Stomach smooth muscle (tissue), 2 donors: Measurements from ENCODE around the gene PYGM.

Source experiments
- H3K27ac ChIP-seq: one replicate; pipeline ENCODE4 v1.7.0; 2013; ENCODE audit warnings: mild to moderate bottlenecking, low read length, inconsistent platforms
- H3K27me3 ChIP-seq, 2 donors: one replicate each; pipeline ENCODE4 v1.7.0; 2013; ENCODE audit warnings: low read length in 2 of 2; ENCODE audit not compliant: insufficient read depth in 2 of 2, control insufficient read depth in 1 of 2
- H3K36me3 ChIP-seq, 2 donors: one replicate each; pipeline ENCODE4 v1.7.0; 2013; ENCODE audit warnings: low read length in 2 of 2; ENCODE audit not compliant: control insufficient read depth in 2 of 2, insufficient read depth in 2 of 2
- H3K4me1 ChIP-seq: one replicate; pipeline ENCODE4 v1.7.0; 2013; ENCODE audit warnings: low read length; ENCODE audit not compliant: control insufficient read depth, insufficient read depth
- H3K4me3 ChIP-seq, 2 donors: one replicate each; pipeline ENCODE4 v1.7.0; 2013; ENCODE audit warnings: low read length in 2 of 2
- H3K9ac ChIP-seq, 2 donors: one replicate each; pipeline ENCODE4 v1.7.0; 2013; ENCODE audit warnings: low read length in 2 of 2, mild to moderate bottlenecking in 1 of 2
- H3K9me3 ChIP-seq, 2 donors: one replicate each; pipeline ENCODE4 v1.7.0; 2013; ENCODE audit warnings: low read length in 2 of 2; ENCODE audit not compliant: control insufficient read depth in 2 of 2
- donor health status: healthy.
- donor health status: Pancreatic carcinoma.

PYGM gene

DNA sequence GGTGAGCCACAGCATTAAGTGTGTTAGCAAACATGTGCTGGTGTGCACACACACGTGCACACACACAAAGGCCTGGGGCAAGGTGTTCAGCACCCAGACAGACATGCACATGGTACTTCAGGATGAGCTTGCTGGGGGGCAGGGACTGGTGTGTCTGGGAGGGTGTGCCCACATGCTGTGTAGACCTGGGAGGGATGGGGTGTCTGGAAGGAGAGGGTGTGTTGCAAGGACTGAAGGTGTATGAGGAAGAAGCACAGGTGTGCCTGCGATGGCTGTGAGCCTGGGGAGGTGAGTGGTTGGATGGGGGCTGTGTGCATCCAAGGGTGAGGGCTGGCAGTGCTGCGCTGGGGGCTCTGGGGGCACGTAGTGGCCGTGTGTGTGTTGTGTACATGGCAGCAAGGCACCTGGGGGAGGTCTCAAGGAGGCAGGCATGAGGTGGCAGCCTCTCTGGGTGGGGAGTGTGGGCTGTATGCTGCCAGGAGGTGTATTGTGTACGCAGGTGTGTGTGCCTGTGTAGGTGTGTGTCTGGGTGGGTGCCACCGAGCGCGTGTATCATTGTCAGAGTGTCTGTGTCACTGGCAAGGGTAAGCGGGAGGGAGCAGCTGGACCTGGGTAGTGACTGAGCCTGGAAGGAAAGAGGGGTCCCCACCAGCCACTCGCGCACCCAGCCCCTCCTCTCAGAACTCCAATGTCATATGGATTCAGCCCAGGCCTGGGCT, 39.0 kb downstream of the PYGM start:
- H3K9me3 ChIP-seq: no peaks in the 10 kb centered on the region
- H3K4me3 ChIP-seq: no peak overlapping the region
- H3K27me3 ChIP-seq: peaks cover 38 to 40% of the 10 kb centered on the region in 2 donors

DNA sequence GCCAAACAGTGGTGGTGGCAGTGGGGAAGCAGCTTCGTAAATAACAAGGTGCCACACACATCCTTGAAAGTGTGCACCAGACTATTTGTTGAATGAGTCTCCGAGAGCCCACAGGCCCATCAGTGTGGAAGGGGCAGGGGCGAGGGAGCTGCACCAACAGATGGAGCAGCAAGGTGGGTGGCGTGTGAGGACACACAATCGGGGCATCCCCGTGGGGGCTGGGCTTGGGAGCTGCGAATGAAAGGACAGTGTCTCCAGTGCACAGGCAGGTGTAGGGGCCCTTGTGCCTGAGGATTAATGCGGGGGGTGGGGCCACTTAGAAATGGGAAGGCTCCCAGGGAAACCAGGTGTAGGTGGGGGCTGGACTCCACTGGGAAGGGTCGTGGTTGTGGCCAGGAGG, 39.6 kb downstream of the PYGM start:
- H3K27me3 ChIP-seq: peaks cover 45 to 47% of the 10 kb centered on the region in 2 donors
- H3K9ac ChIP-seq: no peak overlapping the region
- no peak overlapping the region for H3K4me3 ChIP-seq

More for the DNA sequence above, 39.0 kb downstream of the PYGM start:
- Histone ChIP-seq H3K36me3 (no peaks in the 10 kb centered on the region), H3K4me1 (peaks cover 5% of the 10 kb centered on the region), H3K9ac (no peak overlapping the region), H3K27ac (no peak overlapping the region)

DNA sequence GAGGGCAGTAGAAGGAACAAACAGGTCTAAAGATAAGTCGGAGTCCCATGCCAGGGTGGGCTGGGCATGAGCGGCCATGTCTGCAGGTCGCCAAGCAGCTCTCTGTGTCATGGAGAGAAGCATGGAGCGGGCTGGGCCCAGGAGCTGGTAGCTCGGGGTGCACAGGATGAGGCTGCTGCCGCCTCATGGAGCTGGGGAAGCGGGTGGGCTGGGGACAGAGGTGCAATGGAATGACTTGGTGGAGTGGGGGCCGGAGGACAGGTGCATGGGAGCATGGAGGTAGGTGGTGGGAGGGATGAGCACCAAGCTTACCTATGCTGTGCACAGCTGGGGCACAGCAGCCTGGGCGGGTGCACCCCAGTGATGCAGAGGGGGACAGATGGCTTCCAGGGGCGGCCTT, 40.4 kb downstream of the PYGM start:
- Histone ChIP-seq H3K27ac (no peak overlapping the region), H3K36me3 (no peaks in the 10 kb centered on the region), H3K4me1 (peaks cover 5% of the 10 kb centered on the region), H3K9ac (no peak overlapping the region), H3K4me3 (no peak overlapping the region), H3K9me3 (no peaks in the 10 kb centered on the region), H3K27me3 (peaks cover 52 to 54% of the 10 kb centered on the region in 2 donors)

More for the DNA sequence above, 39.6 kb downstream of the PYGM start:
- H3K9me3 ChIP-seq: no peaks in the 10 kb centered on the region
- no peak overlapping the region for H3K27ac ChIP-seq
- no peaks in the 10 kb centered on the region for H3K36me3 ChIP-seq
- H3K4me1 ChIP-seq: peaks cover 5% of the 10 kb centered on the region

DNA sequence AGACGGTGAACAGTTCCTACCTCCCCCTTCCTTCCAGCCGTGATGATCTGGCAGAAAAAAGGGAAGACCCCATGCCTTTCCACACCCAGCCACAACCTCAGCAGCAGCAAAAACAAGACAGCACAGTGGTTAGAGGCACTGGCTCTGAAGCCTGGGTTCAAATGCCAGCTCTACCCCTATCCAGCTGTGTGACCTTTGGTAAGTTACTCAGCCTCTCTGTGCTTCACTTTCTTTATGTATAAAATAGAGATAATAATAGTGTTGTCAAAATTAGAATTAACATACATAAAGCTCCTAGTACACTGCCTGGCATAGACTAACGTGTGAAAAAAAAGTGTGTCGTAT, 41.0 kb downstream of the PYGM start:
- H3K9me3 ChIP-seq: no peaks in the 10 kb centered on the region
- H3K27me3 ChIP-seq: peaks cover 58 to 61% of the 10 kb centered on the region in 2 donors
- H3K4me3 ChIP-seq: no peak overlapping the region
- no peak overlapping the region for H3K27ac ChIP-seq
- H3K4me1 ChIP-seq: peaks cover 8% of the 10 kb centered on the region
- no peak overlapping the region for H3K9ac ChIP-seq
- no peaks in the 10 kb centered on the region for H3K36me3 ChIP-seq

DNA sequence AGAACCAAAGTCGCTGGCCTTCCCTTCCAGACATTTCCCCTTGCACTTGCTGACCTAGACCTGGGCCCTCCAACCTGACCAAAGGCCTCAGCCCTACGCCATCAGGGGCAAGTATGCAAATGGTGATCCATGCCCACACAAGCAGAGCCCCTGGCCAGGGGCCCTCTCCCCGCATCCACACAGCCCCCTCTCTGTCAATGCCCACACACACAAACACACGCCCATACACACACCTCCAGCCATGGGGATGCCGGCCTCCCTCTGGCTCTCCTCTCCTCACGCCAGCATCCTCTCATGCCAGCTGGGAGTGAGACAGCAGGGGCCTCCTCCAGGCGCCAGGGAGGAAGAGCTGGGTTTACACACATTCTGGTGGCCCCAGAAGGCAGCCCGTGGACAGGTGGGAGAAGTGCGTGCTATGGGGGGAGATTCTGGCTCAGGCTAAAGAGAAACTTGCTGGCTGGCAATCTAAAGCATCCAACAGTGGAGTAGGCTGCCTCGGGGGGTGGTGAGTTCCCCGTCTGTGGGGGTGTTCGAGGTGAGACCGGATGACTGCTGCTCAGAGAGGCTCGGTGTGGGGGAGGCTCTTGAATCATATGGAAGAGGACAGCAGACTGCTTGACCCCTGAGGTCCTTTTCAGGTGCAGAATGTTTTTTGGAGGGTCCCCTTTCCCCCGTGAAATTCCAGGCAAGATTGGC, 41.5 kb downstream of the PYGM start:
- Histone ChIP-seq H3K9me3 (no peaks in the 10 kb centered on the region), H3K27me3 (peaks cover 58 to 66% of the 10 kb centered on the region in 2 donors), H3K4me1 (peaks cover 5% of the 10 kb centered on the region), H3K36me3 (no peaks in the 10 kb centered on the region), H3K27ac (no peak overlapping the region), H3K9ac (no peak overlapping the region), H3K4me3 (no peak overlapping the region)

- H3K9ac ChIP-seq: no peak overlapping the region
- H3K4me3 ChIP-seq: no peak overlapping the region
- no peaks in the 10 kb centered on the region for H3K9me3 ChIP-seq
- H3K4me1 ChIP-seq: peaks cover 4% of the 10 kb centered on the region
- H3K27me3 ChIP-seq: peaks cover 59 to 73% of the 10 kb centered on the region in 2 donors
- H3K27ac ChIP-seq: no peak overlapping the region
- no peaks in the 10 kb centered on the region for H3K36me3 ChIP-seq
Measured at GRCh38 chr11:64717268-64717578, 42.6 kb downstream of the PYGM start.

DNA sequence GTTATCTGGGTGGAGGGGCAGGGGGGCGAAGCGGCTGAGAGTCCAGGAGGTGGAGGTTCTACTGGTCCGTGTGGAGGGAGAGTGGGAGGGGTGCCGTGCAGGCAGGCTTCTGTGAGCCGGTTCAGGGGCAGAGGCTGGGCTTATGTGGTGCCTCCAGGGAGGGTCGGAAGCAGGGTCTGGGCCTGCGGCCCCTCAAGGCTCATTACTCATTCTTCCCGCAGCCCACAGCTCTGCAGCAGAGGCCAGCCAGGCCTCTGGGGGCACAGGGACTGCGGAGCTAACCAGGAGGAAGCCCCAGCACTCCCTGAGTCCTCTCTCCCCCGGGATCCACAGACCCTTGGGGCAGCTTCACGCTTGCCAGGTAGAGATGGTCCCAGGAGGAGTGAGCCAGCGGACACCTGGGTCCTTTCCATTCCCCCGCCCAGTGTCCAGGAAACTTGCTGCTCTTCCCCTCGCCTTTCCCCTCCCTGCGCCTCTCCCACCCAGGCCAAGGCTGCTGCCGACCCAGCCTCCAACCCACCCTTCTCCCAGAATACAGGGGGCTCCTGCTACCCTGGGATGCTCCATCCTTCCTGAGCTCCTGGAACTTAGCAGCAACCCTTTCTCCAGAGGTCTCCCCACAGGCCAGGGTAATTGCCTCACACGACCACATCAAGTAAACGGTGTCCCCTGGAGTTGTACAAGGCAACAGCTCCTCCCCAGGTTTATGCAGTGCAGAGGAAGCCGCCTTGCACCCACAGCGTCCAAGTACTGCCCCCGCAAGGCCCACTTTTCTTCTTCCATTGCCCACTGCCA, 43.1 kb downstream of the PYGM start:
- Histone ChIP-seq H3K27me3 (peaks cover 63 to 74% of the 10 kb centered on the region in 2 donors), H3K9ac (no peak overlapping the region), H3K4me3 (no peak overlapping the region), H3K9me3 (no peaks in the 10 kb centered on the region), H3K27ac (no peak overlapping the region), H3K36me3 (no peaks in the 10 kb centered on the region), H3K4me1 (peaks cover 4% of the 10 kb centered on the region)

GRCh38 chr11:64715756-64716472, 43.9 kb downstream of the PYGM start:
- no peak overlapping the region for H3K9ac ChIP-seq
- no peaks in the 10 kb centered on the region for H3K9me3 ChIP-seq
- no peaks in the 10 kb centered on the region for H3K36me3 ChIP-seq
- peaks cover 69 to 80% of the 10 kb centered on the region in 2 donors for H3K27me3 ChIP-seq
- no peak overlapping the region for H3K27ac ChIP-seq
- H3K4me3 ChIP-seq: no peak overlapping the region
- peaks cover 4% of the 10 kb centered on the region for H3K4me1 ChIP-seq

- H3K27ac ChIP-seq: no peak overlapping the region
- H3K4me1 ChIP-seq: peaks cover 4% of the 10 kb centered on the region
- no peaks in the 10 kb centered on the region for H3K36me3 ChIP-seq
- no peaks in the 10 kb centered on the region for H3K9me3 ChIP-seq
- no peak overlapping the region for H3K9ac ChIP-seq
- H3K4me3 ChIP-seq: no peak overlapping the region
- peaks cover 74 to 83% of the 10 kb centered on the region in 2 donors for H3K27me3 ChIP-seq
Measured at GRCh38 chr11:64715110-64715509, 44.7 kb downstream of the PYGM start.

GRCh38 chr11:64714666-64715065, 45.1 kb downstream of the PYGM start:
- no peak overlapping the region for H3K4me3 ChIP-seq
- H3K4me1 ChIP-seq: peaks cover 4% of the 10 kb centered on the region
- H3K27ac ChIP-seq: no peak overlapping the region
- H3K9me3 ChIP-seq: no peaks in the 10 kb centered on the region
- peaks cover 72 to 82% of the 10 kb centered on the region in 2 donors for H3K27me3 ChIP-seq
- H3K9ac ChIP-seq: no peak overlapping the region
- no peaks in the 10 kb centered on the region for H3K36me3 ChIP-seq
